ENCODE data around the gene TBL1X. TPM values are rescaled to one million over a fixed set of nuclear protein-coding genes. Genes with fewer than 3 reads are reported as not detected.

The TBL1X gene
- total and polyA plus RNA-seq, 2 experiments from 2014 or later, result 8.7 to 26.9 TPM

DNA sequence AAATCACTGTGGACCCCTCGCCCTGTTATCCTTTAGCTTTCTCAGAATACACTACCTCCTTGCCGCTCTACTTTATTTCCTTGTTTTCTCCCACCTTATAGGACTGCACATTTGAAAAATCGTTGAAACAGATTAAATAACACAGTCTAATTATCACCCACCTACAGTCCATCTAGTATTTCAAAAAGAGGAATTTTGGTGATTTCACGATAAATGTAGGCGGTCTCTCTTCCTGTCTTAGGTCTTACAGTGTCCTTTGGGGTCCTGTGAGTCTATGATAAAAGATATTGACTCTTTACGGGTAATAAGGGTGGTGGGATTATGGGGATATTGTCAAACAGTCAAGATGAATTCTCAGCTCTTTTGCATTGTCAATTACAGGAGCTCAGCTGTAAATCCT is 2.4 kb upstream of the TBL1X start:
- no peak overlapping the region for H2AFZ ChIP-seq
- no peaks in the 10 kb centered on the region for H3K36me3 ChIP-seq (ENCODE audit: insufficient read depth)
- no peaks in the 10 kb centered on the region for H3K9me2 ChIP-seq (ENCODE audit: insufficient read depth)
- H3K79me2 ChIP-seq (replicated peaks; ENCODE audit: insufficient read depth), result peaks cover 13% of the 10 kb centered on the region
- peaks cover 11% of the 10 kb centered on the region; the same call in 1 of the 2 replicates for H3K27me3 ChIP-seq (ENCODE audit: insufficient read depth)
- Mint-ChIP-seq H3K4me3 (no peak overlapping the region), H3K36me3 (ENCODE audit: low read depth) (no peaks in the 10 kb centered on the region), H3K9me3 (no peaks in the 10 kb centered on the region; the same call in 1 of the 3 replicates), H3K4me1 (peaks cover 14% of the 10 kb centered on the region), H3K27ac (peak overlapping the region; percentile 24; the same call in 1 of the 2 replicates), H3K27me3 (ENCODE audit: insufficient read depth, low read depth, poor library complexity) (no peaks in the 10 kb centered on the region)
- no peaks in the 10 kb centered on the region for H3F3A ChIP-seq (replicated peaks; ENCODE audit: low read depth)
- DNase-seq (ENCODE audit: low spot score) (no peak), ATAC-seq (no peak)
- peaks cover 18% of the 10 kb centered on the region for H3K4me1 ChIP-seq (ENCODE audit: insufficient read depth)
- H3K27ac ChIP-seq (ENCODE audit: low read depth), result no peak overlapping the region; the same call in 1 of the 2 replicates
- no peak for TF ChIP-seq EZH2phosphoT487 (IDR thresholded peaks at IDR 0.05; ENCODE audit: unreplicated experiment)
- TF ChIP-seq NANOG (IDR thresholded peaks at IDR 0.05; ENCODE audit: borderline replicate concordance), result no peak
- no peak for TF ChIP-seq EZH2 (IDR thresholded peaks at IDR 0.05; ENCODE audit: low read depth, unreplicated experiment)
- no peak for TF ChIP-seq CREB1 (CRISPR knock-in tag; IDR thresholded peaks at IDR 0.05; ENCODE audit: low read depth)
- TF ChIP-seq ZNF114 (CRISPR knock-in tag; IDR thresholded peaks at IDR 0.05), result no peak
- TF ChIP-seq, protein P1, sequence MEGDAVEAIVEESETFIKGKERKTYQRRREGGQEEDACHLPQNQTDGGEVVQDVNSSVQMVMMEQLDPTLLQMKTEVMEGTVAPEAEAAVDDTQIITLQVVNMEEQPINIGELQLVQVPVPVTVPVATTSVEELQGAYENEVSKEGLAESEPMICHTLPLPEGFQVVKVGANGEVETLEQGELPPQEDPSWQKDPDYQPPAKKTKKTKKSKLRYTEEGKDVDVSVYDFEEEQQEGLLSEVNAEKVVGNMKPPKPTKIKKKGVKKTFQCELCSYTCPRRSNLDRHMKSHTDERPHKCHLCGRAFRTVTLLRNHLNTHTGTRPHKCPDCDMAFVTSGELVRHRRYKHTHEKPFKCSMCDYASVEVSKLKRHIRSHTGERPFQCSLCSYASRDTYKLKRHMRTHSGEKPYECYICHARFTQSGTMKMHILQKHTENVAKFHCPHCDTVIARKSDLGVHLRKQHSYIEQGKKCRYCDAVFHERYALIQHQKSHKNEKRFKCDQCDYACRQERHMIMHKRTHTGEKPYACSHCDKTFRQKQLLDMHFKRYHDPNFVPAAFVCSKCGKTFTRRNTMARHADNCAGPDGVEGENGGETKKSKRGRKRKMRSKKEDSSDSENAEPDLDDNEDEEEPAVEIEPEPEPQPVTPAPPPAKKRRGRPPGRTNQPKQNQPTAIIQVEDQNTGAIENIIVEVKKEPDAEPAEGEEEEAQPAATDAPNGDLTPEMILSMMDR (conservative IDR thresholded peaks at IDR 0.05; ENCODE audit: low read depth in 2 of 2), result no peak
- TF ChIP-seq POLR2AphosphoS5 (IDR thresholded peaks at IDR 0.05; ENCODE audit: low read depth), result no peak
- no peak for TF ChIP-seq ETS1 (IDR thresholded peaks at IDR 0.05)
- no peak for TF ChIP-seq STAT1 (IDR thresholded peaks at IDR 0.05; ENCODE audit: unreplicated experiment)
- TF ChIP-seq ZNF462 (CRISPR knock-in tag; IDR thresholded peaks at IDR 0.05), result no peak
- no peak for TF ChIP-seq ZNF331 (CRISPR knock-in tag; IDR thresholded peaks at IDR 0.05; ENCODE audit: low read depth)
- no peak overlapping the region for H3K4me2 ChIP-seq
- no peak overlapping the region for H3K4me3 ChIP-seq
- no peaks in the 10 kb centered on the region; the same call in 1 of the 2 replicates for H4K20me1 ChIP-seq (replicated peaks; ENCODE audit: insufficient read depth)

All from GM23338 (cell line).